ENCODE measurements around the gene ALDH3A2. TPM values are rescaled to one million over a fixed set of nuclear protein-coding genes. Genes with fewer than 3 reads are reported as not detected.
A peak's percentile ranks its signal among the peaks of the same experiment; 100 is the strongest.

Gene ALDH3A2
- total RNA-seq, 1 experiment from 2014 or later = 97.3 TPM

- H3K27ac ChIP-seq (ENCODE audit: low read depth, low read length, poor library complexity, severe bottlenecking) = peak overlapping the region; percentile 79
- POLR2A ChIA-PET (ENCODE audit: low non-redundant PET) = interaction anchor here (0.5 kb wide), 1 partner anchor 1451 kb away, joined by 3 read pairs; no protein-coding TSS in a partner anchor
These were observed 665 bp upstream of the ALDH3A2 start for GRCh38 chr17:19647697-19648474.

GRCh38 chr17:19649274-19649541, 657 bp downstream of the ALDH3A2 start:
- TF ChIP-seq CTCF (conservative IDR thresholded peaks at IDR 0.05; ENCODE audit: low read depth, low read length) (no peak), EZH2 (IDR thresholded peaks at IDR 0.05; ENCODE audit: borderline replicate concordance, low read depth, low read length, poor library complexity, severe bottlenecking) (no peak)
- BruUV-seq (replicated peaks) = no TSS peak
- Histone ChIP-seq H3K27me3 (replicated peaks; ENCODE audit: insufficient read depth, low read depth, low read length, poor library complexity) (no peaks in the 10 kb centered on the region), H3K9me3 (ENCODE audit: low read depth, low read length, poor library complexity, severe bottlenecking) (peaks cover 2% of the 10 kb centered on the region), H3K4me1 (ENCODE audit: insufficient read depth, low read length, poor library complexity, severe bottlenecking) (peaks cover 31% of the 10 kb centered on the region), H3K4me3 (ENCODE audit: low read depth, low read length, poor library complexity, severe bottlenecking) (peak overlapping the region; percentile 81), H3K27ac (ENCODE audit: low read depth, low read length, poor library complexity, severe bottlenecking) (peak overlapping the region; percentile 79), H3K36me3 (ENCODE audit: insufficient read depth, low read length, poor library complexity, severe bottlenecking) (peaks cover 14% of the 10 kb centered on the region)
- no peak for DNase-seq (ENCODE audit: low spot score)
- ChIA-PET CTCF (interaction anchor here (0.6 to 0.8 kb wide), 2 partner anchors 95 to 116 kb away, joined by 3 read pairs; no protein-coding TSS in a partner anchor), POLR2A (ENCODE audit: low non-redundant PET) (no interaction called here)
- intact Hi-C loops (cut with micrococcal nuclease; ENCODE audit: unreplicated experiment) = loop anchor here (5.0 kb wide), 2 partner anchors 137 to 287 kb away; partner anchors contain the start of gene B9D1

More at GRCh38 chr17:19647697-19648474, 665 bp upstream of the ALDH3A2 start:
- intact Hi-C loops (cut with micrococcal nuclease; ENCODE audit: unreplicated experiment) = loop anchor here (5.0 kb wide), 2 partner anchors 136 to 286 kb away; partner anchors contain the start of gene B9D1
- peak; percentile 74 for DNase-seq (ENCODE audit: low spot score)
- peaks cover 31% of the 10 kb centered on the region for H3K4me1 ChIP-seq (ENCODE audit: insufficient read depth, low read length, poor library complexity, severe bottlenecking)
- TF ChIP-seq EZH2 (IDR thresholded peaks at IDR 0.05; ENCODE audit: borderline replicate concordance, low read depth, low read length, poor library complexity, severe bottlenecking) (no peak), CTCF (conservative IDR thresholded peaks at IDR 0.05; ENCODE audit: low read depth, low read length) (no peak)
- BruUV-seq (replicated peaks) = TSS peak; percentile 88
- no peaks in the 10 kb centered on the region for H3K27me3 ChIP-seq (replicated peaks; ENCODE audit: insufficient read depth, low read depth, low read length, poor library complexity)
- CTCF ChIA-PET = interaction anchor here (0.6 kb wide), 1 partner anchor 113 kb away, joined by 4 read pairs; no protein-coding TSS in a partner anchor
- peaks cover 6% of the 10 kb centered on the region for H3K36me3 ChIP-seq (ENCODE audit: insufficient read depth, low read length, poor library complexity, severe bottlenecking)
- H3K9me3 ChIP-seq (ENCODE audit: low read depth, low read length, poor library complexity, severe bottlenecking) = no peaks in the 10 kb centered on the region
- peak overlapping the region; percentile 81 for H3K4me3 ChIP-seq (ENCODE audit: low read depth, low read length, poor library complexity, severe bottlenecking)

GRCh38 chr17:19650826-19651225, 2.3 kb downstream of the ALDH3A2 start:
- TF ChIP-seq CTCF (conservative IDR thresholded peaks at IDR 0.05; ENCODE audit: low read depth, low read length) (no peak), EZH2 (IDR thresholded peaks at IDR 0.05; ENCODE audit: borderline replicate concordance, low read depth, low read length, poor library complexity, severe bottlenecking) (no peak)
- intact Hi-C loops (cut with micrococcal nuclease; ENCODE audit: unreplicated experiment) = no loop called here
- Histone ChIP-seq H3K4me3 (ENCODE audit: low read depth, low read length, poor library complexity, severe bottlenecking) (no peak overlapping the region), H3K9me3 (ENCODE audit: low read depth, low read length, poor library complexity, severe bottlenecking) (peaks cover 2% of the 10 kb centered on the region), H3K27ac (ENCODE audit: low read depth, low read length, poor library complexity, severe bottlenecking) (peak overlapping the region; percentile 31), H3K27me3 (replicated peaks; ENCODE audit: insufficient read depth, low read depth, low read length, poor library complexity) (no peaks in the 10 kb centered on the region), H3K36me3 (ENCODE audit: insufficient read depth, low read length, poor library complexity, severe bottlenecking) (peaks cover 27% of the 10 kb centered on the region), H3K4me1 (ENCODE audit: insufficient read depth, low read length, poor library complexity, severe bottlenecking) (peaks cover 31% of the 10 kb centered on the region)
- no TSS peak for BruUV-seq (replicated peaks)
- CTCF ChIA-PET = no interaction called here
- no peak for DNase-seq (ENCODE audit: low spot score)
- POLR2A ChIA-PET (ENCODE audit: low non-redundant PET) = no interaction called here
